GM21576 (cell line): Measurements from ENCODE around the gene LYL1.
A peak's percentile ranks its signal among the peaks of the same experiment; 100 is the strongest.
"Not testable (repeated sequence)": the region's sequence is repeated elsewhere in the genome, so short reads cannot be mapped to it uniquely, and the experiment has no call there.

Experiments
- ATAC-seq: cut with Tn5 transposase; IDR thresholded peaks from one replicate; pipeline ENCODE4 v1.9.1; 2021; ENCODE audit warnings: mild to moderate bottlenecking, moderate library complexity; ENCODE audit not compliant: unreplicated experiment

Gene LYL1

GRCh38 chr19:13102666-13103580 is at the start of gene LYL1:
Gene LYL1, minus strand, starts transcription at chr19:13102858. Its CDS starts 1,687 bp downstream, at chr19:13101171.
- ATAC-seq: no peak

DNA sequence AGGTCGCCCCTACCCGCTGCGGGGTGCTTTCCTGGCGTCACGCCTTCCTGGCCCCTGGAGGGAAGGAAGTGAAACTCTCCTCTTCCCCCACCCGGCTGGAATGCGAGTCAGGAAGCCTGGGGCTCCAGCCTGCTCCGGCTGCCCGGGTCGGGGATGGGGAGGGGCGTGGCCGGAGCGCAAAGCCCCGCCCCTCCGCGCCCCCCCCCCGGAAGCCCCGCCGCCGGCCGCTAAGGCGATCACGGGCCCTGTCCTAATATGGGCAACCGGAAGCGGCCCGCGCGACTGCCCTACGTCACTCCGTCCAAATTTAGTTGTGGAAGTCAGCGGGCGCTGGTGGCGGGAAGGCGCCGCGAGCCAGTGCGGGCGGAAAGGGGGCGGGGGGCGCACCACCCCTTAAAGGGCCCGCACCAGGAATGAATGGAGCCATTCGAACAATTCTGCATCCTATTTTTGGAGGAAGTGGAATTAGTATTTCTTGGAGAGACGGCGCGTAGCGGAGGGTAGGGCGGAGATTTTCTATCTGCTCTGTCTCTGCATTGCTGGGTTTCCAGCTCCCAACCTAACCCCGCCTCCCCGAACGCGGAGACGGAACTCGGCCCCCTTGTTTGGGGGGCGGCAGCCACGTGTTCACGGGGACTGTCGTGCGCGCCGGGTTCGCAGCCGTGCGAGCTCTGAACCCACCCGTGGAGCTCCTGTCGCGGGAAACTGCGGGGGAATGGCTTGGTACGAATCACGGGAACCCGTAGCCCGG is 49.1 kb upstream of the LYL1 start:
- peak; percentile 33 for ATAC-seq

DNA sequence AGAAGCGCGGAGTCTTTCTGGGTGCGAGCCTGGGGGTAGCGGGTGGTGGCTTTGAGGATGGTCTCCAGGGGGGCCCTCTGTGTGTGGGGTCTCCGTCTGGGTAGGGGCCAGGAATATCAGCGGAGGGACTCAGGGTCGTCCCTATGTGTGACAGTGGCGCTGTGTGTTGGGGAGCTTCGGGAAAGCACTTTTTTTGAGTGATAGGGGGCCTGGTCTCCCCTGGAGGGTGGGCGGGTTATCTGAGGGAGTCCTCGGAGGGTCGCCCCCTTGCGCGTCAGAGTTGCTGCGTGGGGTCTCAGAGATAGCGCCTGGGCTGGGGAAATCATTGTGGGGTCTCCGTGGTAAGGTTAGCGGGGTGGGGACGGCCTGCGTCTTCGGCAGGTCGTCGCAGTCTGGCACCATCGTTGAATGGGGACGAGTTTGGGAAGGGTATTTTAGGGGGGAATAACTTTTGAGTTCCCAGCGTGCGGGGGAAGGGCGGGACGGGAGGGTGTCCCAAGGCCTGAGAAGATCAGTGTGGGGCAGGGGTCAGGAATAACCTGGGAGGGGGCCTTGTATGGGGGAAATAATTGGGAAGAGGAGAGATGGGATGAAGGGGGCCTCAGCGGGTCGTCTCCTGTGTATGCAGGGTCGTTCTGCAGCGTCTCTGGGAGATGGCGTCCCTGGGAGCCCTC is 48.4 kb upstream of the LYL1 start:
- no peak for ATAC-seq

GRCh38 chr19:13150187-13150930 is 47.7 kb upstream of the LYL1 start, which contains the start of the genes IER2 and STX10:
Gene IER2, plus strand, starts transcription at chr19:13150411. Its CDS starts 2,776 bp downstream, at chr19:13153187.
Gene STX10, minus strand, starts transcription at chr19:13150375. Its CDS starts 202 bp downstream, at chr19:13150173.
- peak; percentile 34 for ATAC-seq

GRCh38 chr19:13149628-13150186 is 47.0 kb upstream of the LYL1 start:
- ATAC-seq: no peak

- not testable (repeated sequence) for ATAC-seq
These were observed 46.5 kb upstream of the LYL1 start for GRCh38 chr19:13149173-13149627.

GRCh38 chr19:13146763-13147563 is 44.3 kb upstream of the LYL1 start:
- no peak for ATAC-seq

- no peak for ATAC-seq
These were observed 37.1 kb upstream of the LYL1 start for GRCh38 chr19:13139633-13140311.

DNA sequence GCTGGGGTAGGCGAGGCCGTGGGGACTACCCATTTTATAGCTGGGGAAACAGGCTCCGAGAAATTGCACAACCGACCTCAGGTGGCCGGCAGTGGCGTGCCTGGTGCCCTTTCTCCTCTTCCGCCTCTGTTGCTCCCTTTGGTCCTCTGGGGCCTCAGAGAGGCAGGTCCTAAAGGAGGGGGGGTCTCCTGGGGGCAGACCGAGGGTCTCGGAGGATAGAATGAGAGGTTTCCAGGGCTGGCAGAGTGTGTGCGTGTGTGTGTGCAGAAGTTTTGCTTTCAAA is 36.2 kb upstream of the LYL1 start:
- ATAC-seq: no peak

GRCh38 chr19:13138171-13138915 is 35.7 kb upstream of the LYL1 start:
- ATAC-seq: no peak

- ATAC-seq: no peak
These were observed 34.7 kb upstream of the LYL1 start for GRCh38 chr19:13137290-13137794.

DNA sequence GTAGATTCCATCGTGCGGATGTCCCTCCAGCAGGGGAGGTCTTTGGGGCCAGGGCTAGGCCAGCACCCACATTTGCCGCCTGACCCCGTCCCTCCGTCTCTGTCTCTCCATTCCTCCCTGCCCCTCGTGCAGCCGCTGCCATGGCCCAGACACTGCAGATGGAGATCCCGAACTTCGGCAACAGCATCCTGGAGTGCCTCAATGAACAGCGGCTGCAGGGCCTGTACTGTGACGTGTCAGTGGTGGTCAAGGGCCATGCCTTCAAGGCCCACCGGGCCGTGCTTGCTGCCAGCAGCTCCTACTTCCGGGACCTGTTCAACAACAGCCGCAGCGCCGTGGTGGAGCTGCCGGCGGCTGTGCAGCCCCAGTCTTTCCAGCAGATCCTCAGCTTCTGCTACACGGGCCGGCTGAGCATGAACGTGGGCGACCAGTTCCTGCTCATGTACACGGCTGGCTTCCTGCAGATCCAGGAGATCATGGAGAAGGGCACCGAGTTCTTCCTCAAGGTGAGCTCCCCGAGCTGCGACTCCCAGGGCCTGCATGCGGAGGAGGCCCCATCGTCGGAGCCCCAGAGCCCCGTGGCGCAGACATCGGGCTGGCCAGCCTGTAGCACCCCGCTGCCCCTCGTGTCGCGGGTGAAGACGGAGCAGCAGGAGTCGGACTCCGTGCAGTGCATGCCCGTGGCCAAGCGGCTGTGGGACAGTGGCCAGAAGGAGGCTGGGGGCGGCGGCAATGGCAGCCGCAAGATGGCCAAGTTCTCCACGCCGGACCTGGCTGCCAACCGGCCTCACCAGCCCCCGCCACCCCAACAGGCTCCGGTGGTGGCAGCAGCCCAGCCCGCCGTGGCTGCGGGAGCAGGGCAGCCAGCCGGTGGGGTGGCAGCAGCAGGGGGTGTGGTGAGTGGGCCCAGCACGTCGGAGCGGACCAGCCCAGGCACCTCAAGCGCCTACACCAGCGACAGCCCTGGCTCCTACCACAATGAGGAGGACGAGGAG is 32.7 kb upstream of the LYL1 start:
- ATAC-seq: no peak

- ATAC-seq: no peak
These were observed 32.0 kb upstream of the LYL1 start for GRCh38 chr19:13134626-13135025.

- no peak for ATAC-seq
These were observed 30.7 kb upstream of the LYL1 start for GRCh38 chr19:13133241-13133870.

- ATAC-seq: no peak
These were observed 30.0 kb upstream of the LYL1 start for GRCh38 chr19:13132471-13133180.
